ENCODE results near the gene FOSL1. TPM values are rescaled to one million over a fixed set of nuclear protein-coding genes. Genes with fewer than 3 reads are reported as not detected.

Gene FOSL1
- total and polyA plus RNA-seq, 2 of the 13 experiments (the other 11 are each of a cell fraction or from before 2014, with no cell fraction given) = 4.0 to 4.1 TPM

- TF ChIP-seq ZNF687 (CRISPR knock-in tag; IDR thresholded peaks at IDR 0.05) = peak; percentile 46
- peak; percentile 45; the same call in 1 of the 2 replicates for TF ChIP-seq NR2F6 (IDR thresholded peaks at IDR 0.05)
- peak; percentile 61 for TF ChIP-seq NR2F6 (CRISPR knock-in tag; IDR thresholded peaks at IDR 0.05)
- 0 out of 2 replicates have a peak, but pooled peaks have one; percentile 12 for TF ChIP-seq GATAD2A (CRISPR knock-in tag; IDR thresholded peaks at IDR 0.05)
- TF ChIP-seq TEAD3 (CRISPR knock-in tag; optimal IDR thresholded peaks at IDR 0.05; ENCODE audit: borderline replicate concordance) = peak; percentile 85
- TF ChIP-seq NR2F1 (CRISPR knock-in tag; IDR thresholded peaks at IDR 0.05) = peak in 1 of 2 experiments; percentile 57; a peak in 3 of 4 replicates
- TF ChIP-seq ZNF737 (CRISPR knock-in tag; IDR thresholded peaks at IDR 0.05; ENCODE audit: borderline replicate concordance) = no peak
- no peak for TF ChIP-seq ZNF318 (CRISPR knock-in tag; IDR thresholded peaks at IDR 0.05)
- peak; percentile 73 for TF ChIP-seq FOSL2 (CRISPR knock-in tag; IDR thresholded peaks at IDR 0.05)
- TF ChIP-seq ZNF530 (CRISPR knock-in tag; IDR thresholded peaks at IDR 0.05; ENCODE audit: low read depth) = no peak
- no peak for TF ChIP-seq ZNF33A (CRISPR knock-in tag; IDR thresholded peaks at IDR 0.05; ENCODE audit: borderline replicate concordance)
- no peak for TF ChIP-seq ZNF431 (CRISPR knock-in tag; IDR thresholded peaks at IDR 0.05; ENCODE audit: borderline replicate concordance, low read depth)
- TF ChIP-seq ATRX (CRISPR knock-in tag; IDR thresholded peaks at IDR 0.05; ENCODE audit: borderline replicate concordance) = no peak
- TF ChIP-seq SAP130 (CRISPR knock-in tag; IDR thresholded peaks at IDR 0.05; ENCODE audit: low read depth) = peak; percentile 52; the same call in 1 of the 2 replicates
- TF ChIP-seq NAIF1 (CRISPR knock-in tag; IDR thresholded peaks at IDR 0.05; ENCODE audit: borderline replicate concordance) = no peak
- TF ChIP-seq DRAP1 (CRISPR knock-in tag; IDR thresholded peaks at IDR 0.05) = no peak
- peak; percentile 45; the same call in 1 of the 2 replicates for TF ChIP-seq ZNF263 (CRISPR knock-in tag; IDR thresholded peaks at IDR 0.05)
These were observed 2.9 kb upstream of the FOSL1 start (continued) for GRCh38 chr11:65903068-65903481.
